K562 (cell line): ENCODE data around the gene PSMD4. TPM values are rescaled to one million over a fixed set of nuclear protein-coding genes. Genes with fewer than 3 reads are reported as not detected.

ENCODE experiments used
- ELF1 ChIP-seq: fragments of 200-800 bp; sonication (Bioruptor generic); IDR thresholded peaks from 2 replicates; pipeline ENCODE4 v1.6.1; 2016; ENCODE audit warnings: missing genetic modification characterization, missing compliant biosample characterization
- GATA2 ChIP-seq: sonication (generic); formaldehyde crosslinking; IDR thresholded peaks from 2 replicates; pipeline ENCODE4 v1.4.0; 2020; ENCODE audit warnings: mild to moderate bottlenecking, missing genetic modification reagents
- GTF2A2 ChIP-seq: IDR thresholded peaks from 2 replicates; pipeline ENCODE4 v1.6.1; 2016; ENCODE audit warnings: mild to moderate bottlenecking, missing genetic modification characterization, missing compliant biosample characterization
- HCFC1 ChIP-seq: IDR thresholded peaks from 2 replicates; pipeline ENCODE4 v1.6.1; 2012; ENCODE audit warnings: low read depth, low read length, improper control_type of control experiment
- HDGF ChIP-seq: fragments of 450-650 bp; IDR thresholded peaks from 2 replicates; pipeline ENCODE4 v1.6.1; 2016
- LCOR ChIP-seq: sonication (generic); formaldehyde crosslinking; IDR thresholded peaks from 2 replicates; pipeline ENCODE4 v1.8.0; 2022; ENCODE audit warnings: mild to moderate bottlenecking, missing genetic modification reagents
- NBN ChIP-seq: fragments of 450-650 bp; IDR thresholded peaks from 2 replicates; pipeline ENCODE4 v1.6.1; 2016; ENCODE audit warnings: low read depth, mild to moderate bottlenecking
- NRF1 ChIP-seq, 2 experiments: fragments of 450-650 bp; IDR thresholded peaks in 1 of 2; conservative IDR thresholded peaks in 1 of 2; 2 replicates each; pipeline ENCODE4 v1.6.1; 2014; ENCODE audit warnings: mild to moderate bottlenecking in 2 of 2
- OTX1 ChIP-seq: fragments of 450-650 bp; formaldehyde crosslinking; IDR thresholded peaks from 2 replicates; pipeline ENCODE4 v1.4.0; 2022; ENCODE audit warnings: mild to moderate bottlenecking
- PHF8 ChIP-seq: fragments of 200-600 bp; sonication (generic); IDR thresholded peaks from 2 replicates; pipeline ENCODE4 v1.6.1; 2012; ENCODE audit warnings: mixed run types, mild to moderate bottlenecking, inconsistent platforms, low read length, moderate library complexity, borderline replicate concordance
- RCOR1 ChIP-seq, 2 experiments: IDR thresholded peaks; 2 replicates each; pipeline ENCODE4 v1.6.1; 2012; ENCODE audit warnings: low read depth in 2 of 2, low read length in 2 of 2, borderline replicate concordance in 1 of 2, improper control_type of control experiment in 1 of 2
- SNIP1 ChIP-seq: fragments of 450-650 bp; IDR thresholded peaks from 2 replicates; pipeline ENCODE4 v1.7.1; 2017; ENCODE audit warnings: low read depth, mild to moderate bottlenecking
- SRSF1 ChIP-seq: fragments of 200-400 bp; formaldehyde crosslinking; IDR thresholded peaks from 2 replicates; pipeline ENCODE4 v1.6.1; 2017; ENCODE audit warnings: mild to moderate bottlenecking, low read depth, low read length, moderate library complexity
- TAF15 ChIP-seq: fragments of 200-400 bp; formaldehyde crosslinking; IDR thresholded peaks from 2 replicates; pipeline ENCODE4 v1.6.1; 2017; ENCODE audit warnings: mild to moderate bottlenecking, low read depth, low read length, moderate library complexity
- VEZF1 ChIP-seq: fragments of 200-800 bp; sonication (Bioruptor generic); IDR thresholded peaks from 2 replicates; pipeline ENCODE4 v1.6.1; 2017; ENCODE audit warnings: missing genetic modification characterization, missing compliant biosample characterization
- YY1 ChIP-seq, 3 experiments: IDR thresholded peaks; 2 replicates each; pipeline ENCODE4 v1.6.1; 2011; ENCODE audit warnings: low read length in 2 of 3, mild to moderate bottlenecking in 2 of 3, moderate library complexity in 2 of 3, borderline replicate concordance in 1 of 3, control low read depth in 1 of 3, low read depth in 1 of 3; ENCODE audit not compliant: insufficient read depth in 3 of 3, insufficient replicate concordance in 2 of 3, control insufficient read depth in 1 of 3, insufficient read length in 1 of 3; ENCODE audit errors: extremely low read depth in 1 of 3
- ZBTB7A ChIP-seq: IDR thresholded peaks from 2 replicates; pipeline ENCODE4 v1.6.1; 2011; ENCODE audit warnings: low read depth, mild to moderate bottlenecking, low read length, moderate library complexity, borderline replicate concordance; ENCODE audit not compliant: control insufficient read depth
- ZNF347 ChIP-seq: fragments of 450-650 bp; formaldehyde crosslinking; IDR thresholded peaks from 2 replicates; pipeline ENCODE4 v1.4.0; 2020; ENCODE audit warnings: low read depth, mild to moderate bottlenecking, moderate library complexity
- ZNF76 ChIP-seq: fragments of 250-450 bp; sonication (Bioruptor Pico); IDR thresholded peaks from 2 replicates; pipeline ENCODE4 v1.4.0; 2020; ENCODE audit warnings: mild to moderate bottlenecking, moderate library complexity, borderline replicate concordance
- ZSCAN32 ChIP-seq: fragments of 450-650 bp; formaldehyde crosslinking; IDR thresholded peaks from 2 replicates; pipeline ENCODE4 v1.4.0; 2020; ENCODE audit warnings: mild to moderate bottlenecking, moderate library complexity
- polyA plus RNA-seq, 8 experiments: library from polyadenylated mRNA; depleted of rRNA in 4 of 8; stranded (reverse) in 5 of 8; unstranded in 3 of 8; fragments of >200 nt; fragmentation: Nextera tagmentation in 2 of 8; fragmentation: Illumina TruSeq in 1 of 8; extraction: Ambion mirVana in 2 of 8; extraction: Trizol in 1 of 8; gene quantifications; 2 replicates each; pipeline versions ENCODE4 v1.2.1 to v1.2.3, GENCODE V29; 2011 to 2014; ENCODE audit warnings: inconsistent platforms in 1 of 8, missing spikeins in 1 of 8
- total RNA-seq, 7 experiments: library from RNA; depleted of rRNA in 6 of 7; stranded (reverse); fragments of >200 nt in 6 of 7; fragmentation: Illumina TruSeq in 2 of 7; extraction: Trizol in 2 of 7; gene quantifications; 2 replicates each; pipeline versions ENCODE4 v1.2.1 to v1.2.3, GENCODE V29; 2011 to 2021; ENCODE audit warnings: low replicate concordance in 1 of 7
- TF ChIP-seq, protein P1 (sequence below), 2 experiments: fragments of 150-350 bp in 1 of 2; IDR thresholded peaks; 2 replicates each; pipeline ENCODE4 v1.6.1; 2012 to 2016; ENCODE audit warnings: low read depth in 2 of 2, low read length in 2 of 2, mild to moderate bottlenecking in 1 of 2, moderate library complexity in 1 of 2
- TF ChIP-seq, protein P2 (sequence below): sonication (generic); formaldehyde crosslinking; IDR thresholded peaks from 2 replicates; pipeline ENCODE4 v1.9.0; 2022; ENCODE audit warnings: mild to moderate bottlenecking, missing genetic modification reagents

The PSMD4 gene
- total and polyA plus RNA-seq, 9 of the 15 experiments (the other 6 are each of a cell fraction or from before 2014, with no cell fraction given): 194 to 353 (median 295) TPM

GRCh38 chr1:151281969-151282882 lies 27.7 kb downstream of the PSMD4 start, which contains the start of gene ZNF687 (continued):
- TF ChIP-seq SRSF1: 0 out of 2 replicates have a peak, but pooled peaks have one; percentile 21
- no peak for TF ChIP-seq GTF2A2
- TF ChIP-seq LCOR (CRISPR knock-in tag): no peak
- TF ChIP-seq, protein P1, sequence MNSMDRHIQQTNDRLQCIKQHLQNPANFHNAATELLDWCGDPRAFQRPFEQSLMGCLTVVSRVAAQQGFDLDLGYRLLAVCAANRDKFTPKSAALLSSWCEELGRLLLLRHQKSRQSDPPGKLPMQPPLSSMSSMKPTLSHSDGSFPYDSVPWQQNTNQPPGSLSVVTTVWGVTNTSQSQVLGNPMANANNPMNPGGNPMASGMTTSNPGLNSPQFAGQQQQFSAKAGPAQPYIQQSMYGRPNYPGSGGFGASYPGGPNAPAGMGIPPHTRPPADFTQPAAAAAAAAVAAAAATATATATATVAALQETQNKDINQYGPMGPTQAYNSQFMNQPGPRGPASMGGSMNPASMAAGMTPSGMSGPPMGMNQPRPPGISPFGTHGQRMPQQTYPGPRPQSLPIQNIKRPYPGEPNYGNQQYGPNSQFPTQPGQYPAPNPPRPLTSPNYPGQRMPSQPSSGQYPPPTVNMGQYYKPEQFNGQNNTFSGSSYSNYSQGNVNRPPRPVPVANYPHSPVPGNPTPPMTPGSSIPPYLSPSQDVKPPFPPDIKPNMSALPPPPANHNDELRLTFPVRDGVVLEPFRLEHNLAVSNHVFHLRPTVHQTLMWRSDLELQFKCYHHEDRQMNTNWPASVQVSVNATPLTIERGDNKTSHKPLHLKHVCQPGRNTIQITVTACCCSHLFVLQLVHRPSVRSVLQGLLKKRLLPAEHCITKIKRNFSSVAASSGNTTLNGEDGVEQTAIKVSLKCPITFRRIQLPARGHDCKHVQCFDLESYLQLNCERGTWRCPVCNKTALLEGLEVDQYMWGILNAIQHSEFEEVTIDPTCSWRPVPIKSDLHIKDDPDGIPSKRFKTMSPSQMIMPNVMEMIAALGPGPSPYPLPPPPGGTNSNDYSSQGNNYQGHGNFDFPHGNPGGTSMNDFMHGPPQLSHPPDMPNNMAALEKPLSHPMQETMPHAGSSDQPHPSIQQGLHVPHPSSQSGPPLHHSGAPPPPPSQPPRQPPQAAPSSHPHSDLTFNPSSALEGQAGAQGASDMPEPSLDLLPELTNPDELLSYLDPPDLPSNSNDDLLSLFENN (IDR thresholded peaks at IDR 0.05; ENCODE audit: low read depth in 2 of 2, low read length in 2 of 2): no peak; a peak in 1 of 4 replicates
- TF ChIP-seq OTX1 (CRISPR knock-in tag): no peak
- TF ChIP-seq TAF15: no peak
- no peak for TF ChIP-seq ZNF76 (CRISPR knock-in tag)
- TF ChIP-seq NBN: peak; percentile 21; the same call in 1 of the 2 replicates
- peak in 2 of 3 experiments; percentile 75 to 86 for TF ChIP-seq YY1 (IDR thresholded peaks at IDR 0.05; ENCODE audit: borderline replicate concordance in 1 of 3, control insufficient read depth in 1 of 3, extremely low read depth in 1 of 3, insufficient read depth in 3 of 3, insufficient read length in 1 of 3, insufficient replicate concordance in 2 of 3, low read depth in 1 of 3, low read length in 2 of 3)
- TF ChIP-seq HDGF: no peak
- 0 out of 4 replicates have a peak, but pooled peaks of 1 of the 2 experiments have one; percentile 5 for TF ChIP-seq RCOR1 (IDR thresholded peaks at IDR 0.05; ENCODE audit: borderline replicate concordance in 1 of 2, low read depth in 2 of 2, low read length in 2 of 2)
- TF ChIP-seq, protein P2, sequence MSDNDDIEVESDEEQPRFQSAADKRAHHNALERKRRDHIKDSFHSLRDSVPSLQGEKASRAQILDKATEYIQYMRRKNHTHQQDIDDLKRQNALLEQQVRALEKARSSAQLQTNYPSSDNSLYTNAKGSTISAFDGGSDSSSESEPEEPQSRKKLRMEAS (CRISPR knock-in tag): peak; percentile 5; the same call in 1 of the 2 replicates
- peak; percentile 97 for TF ChIP-seq VEZF1 (CRISPR knock-in tag)
- no peak for TF ChIP-seq ZNF347 (CRISPR knock-in tag)
- TF ChIP-seq ELF1: peak; percentile 93
- TF ChIP-seq ZSCAN32 (CRISPR knock-in tag): no peak
- peak; percentile 90 for TF ChIP-seq ZBTB7A
- TF ChIP-seq HCFC1: 0 out of 2 replicates have a peak, but pooled peaks have one; percentile 14
- TF ChIP-seq GATA2 (CRISPR knock-in tag): no peak
- no peak for TF ChIP-seq SNIP1
- peak; percentile 82 to 86 for TF ChIP-seq NRF1 (conservative IDR thresholded peaks at IDR 0.05 in 1 of 2, IDR thresholded peaks at IDR 0.05 in 1 of 2)
- TF ChIP-seq PHF8: peak; percentile 42
